PFSK-1 (cell line): ENCODE data around the gene CSNK1G2.

Experiments
- FOXP2 ChIP-seq: optimal IDR thresholded peaks from 2 replicates; pipeline ENCODE3; 2011; ENCODE audit warnings: borderline replicate concordance, control low read depth, inconsistent platforms; ENCODE audit not compliant: insufficient read depth; ENCODE audit errors: extremely low read length, extremely low read depth
- POLR2AphosphoS5 ChIP-seq: IDR thresholded peaks from 2 replicates; pipeline ENCODE4 v1.6.1; 2012; ENCODE audit warnings: low read depth, mild to moderate bottlenecking, control low read depth, low read length, moderate library complexity
- SIN3A ChIP-seq: IDR thresholded peaks from 2 replicates; pipeline ENCODE4 v1.6.1; 2012; ENCODE audit warnings: mild to moderate bottlenecking, low read length, moderate library complexity, borderline replicate concordance; ENCODE audit not compliant: insufficient read depth
- TAF1 ChIP-seq: IDR thresholded peaks from 2 replicates; pipeline ENCODE4 v1.6.1; 2012; ENCODE audit warnings: low read length, control low read depth, borderline replicate concordance; ENCODE audit not compliant: insufficient read depth
- TF ChIP-seq, protein P1 (sequence below), 2 experiments: IDR thresholded peaks; 2 replicates each; pipeline versions ENCODE4 v1.6.1 to v1.8.0; 2011 to 2012; ENCODE audit warnings: low read depth in 2 of 2, low read length in 2 of 2, control low read depth in 1 of 2, inconsistent platforms in 1 of 2, mild to moderate bottlenecking in 1 of 2, moderate library complexity in 1 of 2; ENCODE audit not compliant: insufficient read depth in 1 of 2

The CSNK1G2 gene

DNA sequence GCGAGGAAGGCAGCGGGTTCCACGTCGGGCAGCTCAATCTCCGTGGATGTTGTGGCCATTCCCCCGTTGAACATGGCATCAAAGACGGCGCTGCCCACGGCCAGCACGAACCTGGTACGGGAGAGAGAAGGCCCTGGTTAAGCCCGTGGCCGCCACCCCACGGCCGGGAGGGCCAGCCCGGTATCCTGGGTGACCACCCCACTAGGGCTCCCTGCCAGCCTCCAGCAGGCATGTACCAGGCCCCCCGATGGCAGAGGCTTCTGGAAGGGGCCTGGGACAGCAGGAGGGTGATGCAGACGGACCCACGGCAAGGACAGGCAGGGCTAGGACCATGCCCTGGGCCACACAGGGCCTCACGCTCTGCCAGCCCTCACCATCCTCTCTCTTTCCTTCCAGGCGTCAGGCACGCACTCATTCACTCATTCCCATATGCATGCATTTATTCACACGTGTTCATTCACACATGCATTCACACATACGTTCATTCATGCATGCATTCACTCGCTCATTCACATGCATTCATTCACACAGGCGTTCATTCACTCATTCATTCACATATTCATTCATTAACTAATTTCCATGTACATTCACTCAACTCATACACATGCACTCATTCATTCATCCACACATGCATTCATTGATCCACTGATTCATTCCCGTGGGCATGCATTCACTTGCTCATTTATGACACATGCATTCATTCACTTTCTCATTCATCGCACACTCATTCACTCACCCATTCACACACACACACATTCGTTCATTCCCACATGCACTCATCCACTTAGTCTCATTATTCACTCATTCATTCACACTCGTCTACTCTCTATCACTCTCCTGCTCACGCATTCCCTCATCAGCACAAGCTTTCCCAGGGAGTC lies 56.6 kb downstream of the CSNK1G2 start:
- TF ChIP-seq TAF1 (no peak), FOXP2 (no peak), POLR2AphosphoS5 (no peak; the same call in 1 of the 2 replicates), SIN3A (no peak)
- TF ChIP-seq, protein P1, sequence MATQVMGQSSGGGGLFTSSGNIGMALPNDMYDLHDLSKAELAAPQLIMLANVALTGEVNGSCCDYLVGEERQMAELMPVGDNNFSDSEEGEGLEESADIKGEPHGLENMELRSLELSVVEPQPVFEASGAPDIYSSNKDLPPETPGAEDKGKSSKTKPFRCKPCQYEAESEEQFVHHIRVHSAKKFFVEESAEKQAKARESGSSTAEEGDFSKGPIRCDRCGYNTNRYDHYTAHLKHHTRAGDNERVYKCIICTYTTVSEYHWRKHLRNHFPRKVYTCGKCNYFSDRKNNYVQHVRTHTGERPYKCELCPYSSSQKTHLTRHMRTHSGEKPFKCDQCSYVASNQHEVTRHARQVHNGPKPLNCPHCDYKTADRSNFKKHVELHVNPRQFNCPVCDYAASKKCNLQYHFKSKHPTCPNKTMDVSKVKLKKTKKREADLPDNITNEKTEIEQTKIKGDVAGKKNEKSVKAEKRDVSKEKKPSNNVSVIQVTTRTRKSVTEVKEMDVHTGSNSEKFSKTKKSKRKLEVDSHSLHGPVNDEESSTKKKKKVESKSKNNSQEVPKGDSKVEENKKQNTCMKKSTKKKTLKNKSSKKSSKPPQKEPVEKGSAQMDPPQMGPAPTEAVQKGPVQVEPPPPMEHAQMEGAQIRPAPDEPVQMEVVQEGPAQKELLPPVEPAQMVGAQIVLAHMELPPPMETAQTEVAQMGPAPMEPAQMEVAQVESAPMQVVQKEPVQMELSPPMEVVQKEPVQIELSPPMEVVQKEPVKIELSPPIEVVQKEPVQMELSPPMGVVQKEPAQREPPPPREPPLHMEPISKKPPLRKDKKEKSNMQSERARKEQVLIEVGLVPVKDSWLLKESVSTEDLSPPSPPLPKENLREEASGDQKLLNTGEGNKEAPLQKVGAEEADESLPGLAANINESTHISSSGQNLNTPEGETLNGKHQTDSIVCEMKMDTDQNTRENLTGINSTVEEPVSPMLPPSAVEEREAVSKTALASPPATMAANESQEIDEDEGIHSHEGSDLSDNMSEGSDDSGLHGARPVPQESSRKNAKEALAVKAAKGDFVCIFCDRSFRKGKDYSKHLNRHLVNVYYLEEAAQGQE (IDR thresholded peaks at IDR 0.05; ENCODE audit: insufficient read depth in 1 of 2, low read depth in 2 of 2, low read length in 2 of 2): no peak

DNA sequence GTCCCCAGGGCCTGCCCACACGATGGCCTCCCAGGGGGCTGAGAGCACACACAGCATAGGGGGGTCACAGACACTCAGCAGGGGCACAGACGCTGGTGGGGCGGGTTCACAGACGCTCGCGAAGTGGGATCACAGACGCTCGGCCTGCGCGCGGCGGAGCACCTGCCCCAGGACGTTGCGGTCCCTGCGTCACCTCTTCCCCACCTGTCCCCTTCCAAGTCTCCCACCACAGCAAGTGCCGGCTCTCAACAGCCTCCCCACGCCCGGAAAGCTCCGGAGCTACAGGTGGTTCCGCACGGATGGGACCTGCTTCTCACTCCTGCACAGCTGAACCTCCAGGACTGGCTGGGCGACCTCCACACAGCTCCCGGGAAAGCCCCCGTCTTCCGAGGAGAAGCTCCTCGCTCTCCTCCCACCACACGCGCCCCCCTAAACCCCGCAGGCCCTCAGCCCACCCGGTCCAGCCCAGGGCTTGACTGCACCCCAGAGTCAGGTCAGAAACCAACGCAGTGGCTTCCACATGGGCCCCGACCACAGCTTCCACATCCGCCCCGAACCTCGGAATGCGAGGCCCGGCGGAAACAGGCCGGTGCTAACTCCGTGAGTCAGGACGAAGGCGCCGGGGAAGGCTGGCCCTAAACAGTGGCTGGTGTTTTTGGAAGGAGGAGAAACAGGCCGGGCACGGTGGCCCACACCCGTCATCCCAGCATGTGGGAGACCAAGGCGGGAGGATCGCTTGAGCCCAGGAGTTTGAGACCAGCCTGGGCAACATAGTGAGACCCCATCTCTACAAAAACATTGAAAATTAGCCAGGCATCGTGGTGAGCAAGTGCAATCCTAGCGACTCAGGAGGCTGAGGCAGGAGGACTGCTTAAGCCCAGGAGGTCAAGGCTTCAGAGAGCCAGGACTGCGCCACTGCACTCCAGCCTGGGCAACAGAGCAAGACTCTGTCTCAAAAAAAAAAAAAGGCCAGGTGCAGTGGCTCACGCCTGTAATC lies 58.0 kb downstream of the CSNK1G2 start:
- TF ChIP-seq POLR2AphosphoS5: no peak; the same call in 1 of the 2 replicates

DNA sequence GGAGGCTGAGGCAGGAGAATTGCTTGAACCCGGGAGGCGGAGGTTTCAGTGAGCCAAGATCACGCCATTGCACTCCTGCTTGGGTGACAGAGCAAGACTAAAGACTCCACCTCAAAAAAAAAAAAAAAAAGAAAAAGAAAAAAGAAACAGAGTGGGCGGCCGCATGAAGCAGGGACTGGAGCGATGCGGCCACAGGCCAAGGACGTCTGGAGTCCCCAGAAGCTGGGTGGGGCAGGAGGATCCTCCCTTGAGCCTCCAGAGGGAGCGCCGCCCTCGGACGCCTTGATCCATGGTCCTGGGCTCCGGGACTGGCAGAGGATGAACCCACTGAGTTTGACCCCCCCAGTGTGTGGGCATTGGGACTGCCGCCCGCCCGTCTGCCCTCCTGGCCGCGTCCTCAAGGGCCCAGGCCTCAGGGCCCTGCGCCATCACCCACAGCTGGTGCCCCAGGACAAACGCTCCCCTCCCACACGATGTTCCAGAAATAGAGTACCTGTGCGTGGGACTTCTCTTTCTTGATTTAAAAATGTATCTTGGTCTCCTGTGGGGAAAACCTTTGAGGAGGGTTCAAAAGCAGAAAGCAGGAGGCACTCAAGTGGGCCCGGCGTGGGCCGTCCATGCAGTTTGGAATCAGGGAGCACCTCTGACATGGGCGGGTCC lies 59.0 kb downstream of the CSNK1G2 start:
- TF ChIP-seq TAF1 (no peak), POLR2AphosphoS5 (no peak), FOXP2 (no peak), SIN3A (no peak)
- TF ChIP-seq, protein P1 (IDR thresholded peaks at IDR 0.05; ENCODE audit: insufficient read depth in 1 of 2, low read depth in 2 of 2, low read length in 2 of 2): no peak

DNA sequence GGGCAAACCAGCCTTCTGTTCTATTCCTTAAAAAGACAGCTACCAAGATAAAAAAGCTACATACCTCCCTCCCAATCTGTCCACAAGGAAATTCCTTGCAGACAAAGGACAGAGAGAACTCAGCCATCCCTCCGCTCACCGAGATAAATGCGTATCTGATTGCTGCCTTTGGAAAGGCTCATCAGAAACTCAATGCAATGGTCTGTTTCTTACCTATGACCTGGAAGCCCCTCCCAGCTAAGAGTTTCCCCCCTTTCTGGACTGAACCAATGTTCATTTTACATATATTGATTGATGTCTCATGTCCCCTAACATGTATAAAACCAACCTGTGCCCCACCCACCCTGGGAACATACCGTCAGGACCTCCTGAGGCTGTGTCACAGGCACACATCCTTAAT lies 62.9 kb downstream of the CSNK1G2 start:
- no peak for TF ChIP-seq SIN3A
- TF ChIP-seq, protein P1 (IDR thresholded peaks at IDR 0.05; ENCODE audit: insufficient read depth in 1 of 2, low read depth in 2 of 2, low read length in 2 of 2): no peak
- TF ChIP-seq FOXP2: no peak
- TF ChIP-seq POLR2AphosphoS5: no peak
- no peak for TF ChIP-seq TAF1

DNA sequence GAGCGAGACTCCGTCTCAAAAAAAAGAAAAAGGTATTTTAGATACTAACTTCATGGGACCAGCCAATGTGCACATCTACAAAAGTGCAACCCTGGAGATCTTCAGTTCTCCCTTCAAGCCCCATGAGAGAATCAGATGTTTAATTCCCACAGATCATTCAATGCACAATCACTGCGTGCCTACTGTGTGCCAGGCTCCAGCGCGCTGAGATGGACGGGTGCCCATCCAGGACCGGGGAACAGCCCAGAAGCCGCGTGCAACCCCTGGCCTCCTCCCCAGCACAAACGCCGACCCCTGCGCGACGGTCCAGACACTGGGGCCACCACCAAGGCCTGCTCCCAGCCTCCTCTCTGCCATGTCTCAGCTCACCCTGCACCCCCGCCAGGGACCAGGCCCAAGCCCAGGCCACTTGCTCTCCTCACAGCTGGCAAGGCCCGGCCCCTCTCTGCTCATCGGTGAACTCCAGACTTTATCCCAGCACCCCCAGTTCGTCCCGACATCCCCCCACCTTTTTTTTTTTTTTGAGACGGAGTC lies 69.2 kb downstream of the CSNK1G2 start:
- TF ChIP-seq FOXP2: no peak
- no peak for TF ChIP-seq TAF1
- TF ChIP-seq, protein P1 (IDR thresholded peaks at IDR 0.05; ENCODE audit: insufficient read depth in 1 of 2, low read depth in 2 of 2, low read length in 2 of 2): no peak
- no peak for TF ChIP-seq SIN3A
- no peak for TF ChIP-seq POLR2AphosphoS5
